IPS-20b (cell line): ENCODE data around the gene APLP2.
"Not testable (repeated sequence)": the region's sequence is repeated elsewhere in the genome, so short reads cannot be mapped to it uniquely, and the experiment has no call there.

Experiments used
- H3K27ac ChIP-seq: one replicate; pipeline ENCODE4 v1.5.1; 2013; ENCODE audit warnings: low read length
- H3K27me3 ChIP-seq: 2 replicates; pipeline ENCODE4 v1.6.1; 2013; ENCODE audit warnings: mild to moderate bottlenecking, low read length, inconsistent platforms; ENCODE audit not compliant: insufficient read depth
- H3K36me3 ChIP-seq: 2 replicates; pipeline ENCODE4 v1.6.1; 2013; ENCODE audit warnings: low read depth, mild to moderate bottlenecking, inconsistent platforms, low read length, moderate library complexity; ENCODE audit not compliant: insufficient read depth
- H3K4me1 ChIP-seq: 2 replicates; pipeline ENCODE4 v1.6.1; 2013; ENCODE audit warnings: mild to moderate bottlenecking, control low read depth, inconsistent platforms, low read length, moderate library complexity; ENCODE audit not compliant: insufficient read depth
- H3K4me3 ChIP-seq: 2 replicates; pipeline ENCODE4 v1.5.1; 2013; ENCODE audit warnings: mild to moderate bottlenecking, low read length, inconsistent platforms
- H3K9ac ChIP-seq: 2 replicates; pipeline ENCODE4 v1.6.1; 2013; ENCODE audit warnings: low read depth, mild to moderate bottlenecking, inconsistent platforms, low read length, moderate library complexity
- H3K9me3 ChIP-seq: 2 replicates; pipeline ENCODE4 v1.6.1; 2013; ENCODE audit warnings: mild to moderate bottlenecking, low read depth, low read length, inconsistent platforms; ENCODE audit not compliant: insufficient read depth

APLP2 gene

GRCh38 chr11:130165601-130166456, 96.1 kb downstream of the APLP2 start:
- H3K36me3 ChIP-seq: no peaks in the 10 kb centered on the region
- H3K4me1 ChIP-seq: peaks cover 8% of the 10 kb centered on the region; the same call in 1 of the 2 replicates
- no peak overlapping the region for H3K27ac ChIP-seq
- H3K4me3 ChIP-seq: no peak overlapping the region
- peaks cover 54% of the 10 kb centered on the region for H3K27me3 ChIP-seq
- no peak overlapping the region for H3K9ac ChIP-seq
- no peaks in the 10 kb centered on the region for H3K9me3 ChIP-seq

GRCh38 chr11:130166457-130166784, 96.7 kb downstream of the APLP2 start:
- Histone ChIP-seq H3K4me1 (peaks cover 3% of the 10 kb centered on the region; the same call in 1 of the 2 replicates), H3K9ac (no peak overlapping the region), H3K36me3 (no peaks in the 10 kb centered on the region), H3K27ac (no peak overlapping the region), H3K27me3 (peaks cover 54% of the 10 kb centered on the region), H3K4me3 (no peak overlapping the region), H3K9me3 (no peaks in the 10 kb centered on the region)

GRCh38 chr11:130167146-130167545, 97.5 kb downstream of the APLP2 start:
- H3K4me3 ChIP-seq: no peak overlapping the region
- H3K36me3 ChIP-seq: no peaks in the 10 kb centered on the region
- H3K9ac ChIP-seq: no peak overlapping the region
- H3K27me3 ChIP-seq: peaks cover 54% of the 10 kb centered on the region
- H3K9me3 ChIP-seq: no peaks in the 10 kb centered on the region
- no peak overlapping the region for H3K27ac ChIP-seq
- no peaks in the 10 kb centered on the region for H3K4me1 ChIP-seq

- Histone ChIP-seq H3K27ac (no peak overlapping the region), H3K4me1 (no peaks in the 10 kb centered on the region), H3K4me3 (no peak overlapping the region), H3K36me3 (no peaks in the 10 kb centered on the region), H3K9me3 (no peaks in the 10 kb centered on the region), H3K27me3 (peaks cover 44% of the 10 kb centered on the region), H3K9ac (no peak overlapping the region)
These were observed 98.4 kb downstream of the APLP2 start for GRCh38 chr11:130168105-130168504.

GRCh38 chr11:130170345-130170744, 100.7 kb downstream of the APLP2 start:
- Histone ChIP-seq H3K9me3 (no peaks in the 10 kb centered on the region; the same call in 1 of the 2 replicates), H3K9ac (no peak overlapping the region), H3K4me3 (no peak overlapping the region), H3K36me3 (no peaks in the 10 kb centered on the region), H3K27ac (no peak overlapping the region), H3K4me1 (no peaks in the 10 kb centered on the region), H3K27me3 (peaks cover 41% of the 10 kb centered on the region)

- Histone ChIP-seq H3K4me1 (no peaks in the 10 kb centered on the region), H3K27me3 (peaks cover 41% of the 10 kb centered on the region), H3K36me3 (no peaks in the 10 kb centered on the region), H3K27ac (no peak overlapping the region), H3K9me3 (no peaks in the 10 kb centered on the region; the same call in 1 of the 2 replicates), H3K4me3 (no peak overlapping the region), H3K9ac (no peak overlapping the region)
These were observed 101.8 kb downstream of the APLP2 start for GRCh38 chr11:130171534-130171933.

GRCh38 chr11:130172001-130172400, 102.3 kb downstream of the APLP2 start:
- not testable (repeated sequence) for H3K27ac ChIP-seq, H3K9ac ChIP-seq, H3K4me3 ChIP-seq, H3K36me3 ChIP-seq, H3K4me1 ChIP-seq, H3K9me3 ChIP-seq
- peaks cover 41% of the 10 kb centered on the region for H3K27me3 ChIP-seq

- no peak overlapping the region for H3K4me3 ChIP-seq
- no peak overlapping the region for H3K9ac ChIP-seq
- H3K27ac ChIP-seq: no peak overlapping the region
- H3K27me3 ChIP-seq: peaks cover 25% of the 10 kb centered on the region
- H3K9me3 ChIP-seq: no peaks in the 10 kb centered on the region; the same call in 1 of the 2 replicates
- no peaks in the 10 kb centered on the region for H3K4me1 ChIP-seq
- no peaks in the 10 kb centered on the region for H3K36me3 ChIP-seq
These were observed 104.9 kb downstream of the APLP2 start for GRCh38 chr11:130174642-130175041.

- H3K27ac ChIP-seq: no peak overlapping the region
- H3K9ac ChIP-seq: no peak overlapping the region
- no peak overlapping the region for H3K4me3 ChIP-seq
- H3K9me3 ChIP-seq: no peaks in the 10 kb centered on the region; the same call in 1 of the 2 replicates
- no peaks in the 10 kb centered on the region for H3K36me3 ChIP-seq
- H3K4me1 ChIP-seq: no peaks in the 10 kb centered on the region
- peaks cover 12% of the 10 kb centered on the region for H3K27me3 ChIP-seq
These were observed 106.2 kb downstream of the APLP2 start for GRCh38 chr11:130175898-130176297.

- Histone ChIP-seq H3K9ac (no peak overlapping the region), H3K36me3 (no peaks in the 10 kb centered on the region), H3K27ac (no peak overlapping the region), H3K27me3 (no peaks in the 10 kb centered on the region), H3K4me1 (no peaks in the 10 kb centered on the region), H3K9me3 (no peaks in the 10 kb centered on the region; the same call in 1 of the 2 replicates), H3K4me3 (no peak overlapping the region)
These were observed 108.1 kb downstream of the APLP2 start for GRCh38 chr11:130177782-130178181.

- no peak overlapping the region for H3K9ac ChIP-seq
These were observed 109.0 kb downstream of the APLP2 start for GRCh38 chr11:130178441-130179339.

More at GRCh38 chr11:130178441-130179339, 109.0 kb downstream of the APLP2 start:
- Histone ChIP-seq H3K27me3 (no peaks in the 10 kb centered on the region), H3K36me3 (no peaks in the 10 kb centered on the region), H3K4me3 (no peak overlapping the region), H3K9me3 (no peaks in the 10 kb centered on the region; the same call in 1 of the 2 replicates), H3K4me1 (no peaks in the 10 kb centered on the region), H3K27ac (no peak overlapping the region)
